ENCODE measurements around the gene KCNJ11.
A peak's percentile ranks its signal among the peaks of the same experiment; 100 is the strongest.

KCNJ11 gene

GRCh38 chr11:17408641-17409040, 20.2 kb upstream of the KCNJ11 start:
- no peak for DNase-seq (ENCODE audit: low read depth)

- DNase-seq (ENCODE audit: low read depth): no peak
These were observed 19.6 kb upstream of the KCNJ11 start for GRCh38 chr11:17408026-17408425.

- no peak for DNase-seq (ENCODE audit: low read depth)
These were observed 19.1 kb upstream of the KCNJ11 start for GRCh38 chr11:17407575-17407974.

- no peak for DNase-seq (ENCODE audit: low read depth)
These were observed 18.3 kb upstream of the KCNJ11 start for GRCh38 chr11:17406818-17407149.

GRCh38 chr11:17406082-17406817, 17.8 kb upstream of the KCNJ11 start:
- DNase-seq (ENCODE audit: low read depth): no peak

- DNase-seq (ENCODE audit: low read depth): peak; percentile 47
These were observed 17.0 kb upstream of the KCNJ11 start for GRCh38 chr11:17405232-17406005.

- no peak for DNase-seq (ENCODE audit: low read depth)
These were observed 15.7 kb upstream of the KCNJ11 start for GRCh38 chr11:17403980-17404759.

GRCh38 chr11:17402486-17402885, 14.0 kb upstream of the KCNJ11 start:
- DNase-seq (ENCODE audit: low read depth): no peak

GRCh38 chr11:17401841-17402240, 13.4 kb upstream of the KCNJ11 start:
- no peak for DNase-seq (ENCODE audit: low read depth)

- no peak for DNase-seq (ENCODE audit: low read depth)
These were observed 12.9 kb upstream of the KCNJ11 start for GRCh38 chr11:17401316-17401715.

- no peak for DNase-seq (ENCODE audit: low read depth)
These were observed 11.8 kb upstream of the KCNJ11 start for GRCh38 chr11:17400048-17400775.

- no peak for DNase-seq (ENCODE audit: low read depth)
These were observed 10.8 kb upstream of the KCNJ11 start for GRCh38 chr11:17399236-17399635.

- no peak for DNase-seq (ENCODE audit: low read depth)
These were observed 9.0 kb upstream of the KCNJ11 start for GRCh38 chr11:17397311-17398002.

- no peak for DNase-seq (ENCODE audit: low read depth)
These were observed 8.3 kb upstream of the KCNJ11 start for GRCh38 chr11:17396598-17397310.

- DNase-seq (ENCODE audit: low read depth): no peak
These were observed 7.5 kb upstream of the KCNJ11 start for GRCh38 chr11:17395978-17396377.

GRCh38 chr11:17395554-17395961, 7.1 kb upstream of the KCNJ11 start:
- DNase-seq (ENCODE audit: low read depth): no peak

- DNase-seq (ENCODE audit: low read depth): no peak
These were observed 6.4 kb upstream of the KCNJ11 start for GRCh38 chr11:17394743-17395390.

- DNase-seq (ENCODE audit: low read depth): no peak
These were observed 5.0 kb upstream of the KCNJ11 start for GRCh38 chr11:17393472-17393871.

- no peak for DNase-seq (ENCODE audit: low read depth)
These were observed 4.4 kb upstream of the KCNJ11 start for GRCh38 chr11:17392872-17393271.

Data from GM04503 (cell line).